HepG2 (cell line): ENCODE measurements around the gene PEPD. TPM values are rescaled to one million over a fixed set of nuclear protein-coding genes. Genes with fewer than 3 reads are reported as not detected.

Experiments
- ATAC-seq: fragments of 200-7000 bp; cut with Tn5 transposase; 3 replicates; pipeline ENCODE4 v1.9.1; 2020; ENCODE audit warnings: mild to moderate bottlenecking, moderate library complexity
- BruUV-seq: library from RNA; stranded (reverse); fragments of 400-500 nt; replicated peaks from 2 replicates; lab custom pipeline; 2021; lab: Mats Ljungman, UMichigan
- CTCF ChIA-PET: fragments of 300-600 bp; formaldehyde crosslinking; extraction: SDS; loops from one replicate; lab custom pipeline; 2021; ENCODE audit warnings: low total read pairs, inconsistent platforms, low intra/inter-chr PET ratio; lab: Yijun Ruan, JAX
- POLR2A ChIA-PET: fragments of 350-600 bp; sonication (Branson Sonifier 250); formaldehyde crosslinking; loops from one replicate; lab custom pipeline; 2020; ENCODE audit warnings: antibody characterized with exemption, inconsistent platforms; lab: Yijun Ruan, JAX
- DNase-seq: peaks from one replicate; pipeline ENCODE4 v3.0.0-alpha.2; 2015; ENCODE audit warnings: low spot score
- FAIRE-seq: peaks from 3 replicates; lab custom pipeline; 2011; peaks lifted over from hg19 to GRCh38; lab: Jason Lieb, UNC
- H2AFZ ChIP-seq: one replicate; pipeline ENCODE4 v1.6.1; 2011; ENCODE audit warnings: low read length, inconsistent platforms
- H3K27ac ChIP-seq: fragments of 300-600 bp; 3 replicates; pipeline ENCODE4 v1.8.0; 2011; ENCODE audit warnings: mixed run types, mild to moderate bottlenecking, mixed read lengths, low read length, inconsistent platforms; ENCODE audit not compliant: insufficient read depth; ENCODE audit errors: extremely low read length
- H3K27me3 ChIP-seq, 2 experiments: fragments of 200-600 bp in 1 of 2; 2 replicates in 1 of 2; 3 replicates in 1 of 2; pipeline versions ENCODE4 v1.6.0 to v1.8.0; 2011; ENCODE audit warnings: low read length in 2 of 2, mild to moderate bottlenecking in 2 of 2, moderate library complexity in 2 of 2, inconsistent platforms in 1 of 2; ENCODE audit not compliant: insufficient read depth in 2 of 2, control insufficient read depth in 1 of 2
- H3K36me3 ChIP-seq, 2 experiments: fragments of 200-600 bp in 1 of 2; replicated peaks in 1 of 2; 2 replicates in 1 of 2; 3 replicates in 1 of 2; pipeline versions ENCODE4 v1.5.1 to v1.8.0; 2011; ENCODE audit warnings: low read length in 2 of 2, inconsistent platforms in 1 of 2; ENCODE audit not compliant: insufficient read depth in 2 of 2, control insufficient read depth in 1 of 2
- H3K4me1 ChIP-seq: 2 replicates; pipeline ENCODE4 v1.5.1; 2012; ENCODE audit warnings: low read length, inconsistent platforms; ENCODE audit not compliant: insufficient read depth
- H3K4me2 ChIP-seq: 2 replicates; pipeline ENCODE4 v1.6.0; 2011; ENCODE audit warnings: low read depth, low read length, inconsistent platforms
- H3K4me3 ChIP-seq, 3 experiments: fragments of 200-600 bp in 1 of 3; sonication (generic), shearing (Covaris generic) in 1 of 3; replicated peaks in 1 of 3; 2 replicates each; pipeline ENCODE4 v1.5.1; 2011 to 2016; ENCODE audit warnings: low read length in 3 of 3, inconsistent platforms in 2 of 3, low read depth in 2 of 3, mild to moderate bottlenecking in 2 of 3, control low read depth in 1 of 3, mixed read lengths in 1 of 3; ENCODE audit not compliant: insufficient read depth in 1 of 3
- H3K79me2 ChIP-seq: one replicate; pipeline ENCODE4 v1.6.1; 2011; ENCODE audit warnings: low read length, inconsistent platforms; ENCODE audit not compliant: insufficient read depth
- H3K9ac ChIP-seq: 2 replicates; pipeline ENCODE4 v1.6.0; 2011; ENCODE audit warnings: mild to moderate bottlenecking, low read depth, low read length, inconsistent platforms; ENCODE audit not compliant: insufficient read depth
- H3K9me3 ChIP-seq: 2 replicates; pipeline ENCODE4 v1.5.1; 2012; ENCODE audit warnings: mild to moderate bottlenecking, low read length
- H4K20me1 ChIP-seq: 2 replicates; pipeline ENCODE4 v1.6.0; 2011; ENCODE audit warnings: inconsistent platforms, mild to moderate bottlenecking, low read length, moderate library complexity; ENCODE audit not compliant: insufficient read depth
- PRMT3 ChIP-seq: sonication (generic); formaldehyde crosslinking; IDR thresholded peaks from 2 replicates; pipeline ENCODE4 v1.8.1; 2022; ENCODE audit warnings: low read depth, mild to moderate bottlenecking, moderate library complexity, missing genetic modification reagents, borderline replicate concordance
- XBP1 ChIP-seq: sonication (generic); formaldehyde crosslinking; IDR thresholded peaks from 2 replicates; pipeline ENCODE4 v1.5.0; 2020; ENCODE audit warnings: missing genetic modification reagents
- WGBS: methylation state at CpG from one replicate; pipeline ENCODE4 v1.1.6; 2017; ENCODE audit warnings: low lambda C conversion rate; 5-methylcytosine and 5-hydroxymethylcytosine counted together
- in situ Hi-C: cut with HindIII; loops from 2 replicates; pipeline ENCODE4 v1.10.0; 2017; ENCODE audit warnings: low pct_unique_long_range_greater_than_20kb; ENCODE audit not compliant: extremely low pct_ligation_motif_present
- intact Hi-C: fragments of 100-400 bp; cut with micrococcal nuclease; formaldehyde crosslinking; loops from one replicate; pipeline ENCODE4 v1.10.0; 2022; ENCODE audit not compliant: unreplicated experiment
- polyA plus RNA-seq, 8 experiments: library from polyadenylated mRNA; depleted of rRNA in 3 of 8; stranded (reverse) in 7 of 8; unstranded in 1 of 8; fragments of >200 nt; fragmentation: Illumina TruSeq in 4 of 8; extraction: Trizol in 4 of 8; gene quantifications; 2 replicates each; pipeline versions ENCODE4 v1.2.1 to v1.2.3, GENCODE V29; 2011 to 2016; ENCODE audit warnings: low read depth in 4 of 8, missing spikeins in 1 of 8, mixed read lengths in 1 of 8; ENCODE audit not compliant: insufficient read depth in 1 of 8
- total RNA-seq, 5 experiments: library from RNA; depleted of rRNA; stranded (reverse); fragments of >200 nt; fragmentation: Illumina TruSeq; extraction: Trizol; gene quantifications; 2 replicates each; pipeline ENCODE4 v1.2.3, GENCODE V29; 2016; ENCODE audit warnings: low read depth in 1 of 5
- TF ChIP-seq, protein P1 (sequence below): sonication (generic); formaldehyde crosslinking; IDR thresholded peaks from 2 replicates; pipeline ENCODE4 v1.4.0; 2020; ENCODE audit warnings: missing genetic modification reagents
- TF ChIP-seq, protein P2 (sequence below): sonication (generic); formaldehyde crosslinking; IDR thresholded peaks from 2 replicates; pipeline ENCODE4 v1.8.0; 2022; ENCODE audit warnings: missing genetic modification reagents, mild to moderate bottlenecking, moderate library complexity, borderline replicate concordance
- TF ChIP-seq, protein P3 (sequence below): sonication (generic); formaldehyde crosslinking; IDR thresholded peaks from 2 replicates; pipeline ENCODE4 v1.5.0; 2020; ENCODE audit warnings: mild to moderate bottlenecking, missing genetic modification reagents, borderline replicate concordance
- TF ChIP-seq, protein P4 (sequence below), 2 experiments: sonication (generic) in 1 of 2; formaldehyde crosslinking in 1 of 2; IDR thresholded peaks; 2 replicates each; pipeline versions ENCODE4 v1.5.1 to v1.6.1; 2011 to 2020; ENCODE audit warnings: borderline replicate concordance in 1 of 2, low read depth in 1 of 2, low read length in 1 of 2, mild to moderate bottlenecking in 1 of 2, missing genetic modification reagents in 1 of 2, moderate library complexity in 1 of 2

PEPD gene
- total and polyA plus RNA-seq, 2 of the 13 experiments (the other 11 are each of a cell fraction or from before 2014, with no cell fraction given) = 60.7 to 75.1 TPM

DNA sequence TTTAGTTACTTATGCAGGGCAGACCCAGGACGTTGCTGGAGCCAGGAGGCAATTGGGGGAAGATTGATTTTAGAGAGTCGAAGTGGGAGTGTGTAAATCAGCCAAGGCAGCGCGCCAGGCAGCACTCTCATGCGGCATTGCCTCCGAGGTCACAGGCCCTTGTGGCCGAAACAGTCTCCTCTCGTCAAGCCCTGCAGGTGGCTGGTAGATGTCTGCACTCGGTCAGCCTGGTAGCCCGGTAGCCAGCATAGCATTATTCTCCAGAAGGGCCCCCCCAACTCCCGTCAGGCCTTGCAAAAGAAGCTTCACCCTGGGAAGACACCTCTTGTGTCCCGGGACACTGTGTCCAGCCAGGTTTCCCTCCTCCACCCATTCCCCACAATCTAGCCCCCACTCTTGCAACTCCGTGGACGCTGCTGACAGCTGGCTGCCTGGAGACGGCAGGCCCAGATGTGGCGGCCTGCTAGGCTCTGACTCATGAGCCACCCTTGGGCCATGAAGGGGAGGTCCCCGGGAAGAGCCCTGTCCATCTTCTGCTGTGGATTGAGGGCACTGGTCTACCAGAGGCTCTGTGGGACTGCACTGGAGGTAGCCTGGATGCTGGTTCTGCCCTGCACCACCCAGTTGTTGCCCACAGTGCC, 2.6 kb upstream of the PEPD start:
- DNase-seq (no peak), FAIRE-seq (no peak), ATAC-seq (peak; percentile 13)
- 8% methylated on average over 6 of the region's 17 CpGs for WGBS
- TF ChIP-seq, protein P1, sequence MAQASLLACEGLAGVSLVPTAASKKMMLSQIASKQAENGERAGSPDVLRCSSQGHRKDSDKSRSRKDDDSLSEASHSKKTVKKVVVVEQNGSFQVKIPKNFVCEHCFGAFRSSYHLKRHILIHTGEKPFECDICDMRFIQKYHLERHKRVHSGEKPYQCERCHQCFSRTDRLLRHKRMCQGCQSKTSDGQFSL (CRISPR knock-in tag) = 0 out of 2 replicates have a peak, but pooled peaks have one; percentile 26
- TF ChIP-seq, protein P2, sequence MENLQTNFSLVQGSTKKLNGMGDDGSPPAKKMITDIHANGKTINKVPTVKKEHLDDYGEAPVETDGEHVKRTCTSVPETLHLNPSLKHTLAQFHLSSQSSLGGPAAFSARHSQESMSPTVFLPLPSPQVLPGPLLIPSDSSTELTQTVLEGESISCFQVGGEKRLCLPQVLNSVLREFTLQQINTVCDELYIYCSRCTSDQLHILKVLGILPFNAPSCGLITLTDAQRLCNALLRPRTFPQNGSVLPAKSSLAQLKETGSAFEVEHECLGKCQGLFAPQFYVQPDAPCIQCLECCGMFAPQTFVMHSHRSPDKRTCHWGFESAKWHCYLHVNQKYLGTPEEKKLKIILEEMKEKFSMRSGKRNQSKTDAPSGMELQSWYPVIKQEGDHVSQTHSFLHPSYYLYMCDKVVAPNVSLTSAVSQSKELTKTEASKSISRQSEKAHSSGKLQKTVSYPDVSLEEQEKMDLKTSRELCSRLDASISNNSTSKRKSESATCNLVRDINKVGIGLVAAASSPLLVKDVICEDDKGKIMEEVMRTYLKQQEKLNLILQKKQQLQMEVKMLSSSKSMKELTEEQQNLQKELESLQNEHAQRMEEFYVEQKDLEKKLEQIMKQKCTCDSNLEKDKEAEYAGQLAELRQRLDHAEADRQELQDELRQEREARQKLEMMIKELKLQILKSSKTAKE (CRISPR knock-in tag) = no peak
- H2AFZ ChIP-seq = no peak overlapping the region
- no peaks in the 10 kb centered on the region for H3K9me3 ChIP-seq
- 0 out of 2 replicates have a peak, but pooled peaks cover 3% of the 10 kb centered on the region for H4K20me1 ChIP-seq
- H3K4me1 ChIP-seq = peaks cover 44% of the 10 kb centered on the region
- BruUV-seq = no TSS peak
- H3K79me2 ChIP-seq = peaks cover 17% of the 10 kb centered on the region
- H3K27me3 ChIP-seq = peaks cover 8 to 28% of the 10 kb centered on the region in 2 experiments; a peak in 3 of 5 replicates
- intact Hi-C loops = no loop called here
- H3K36me3 ChIP-seq = no peaks in the 10 kb centered on the region
- ChIA-PET CTCF (no interaction called here), POLR2A (no interaction called here)
- no peak overlapping the region for H3K27ac ChIP-seq
- H3K4me3 ChIP-seq = no peak overlapping the region; a peak in 1 of 6 replicates
- in situ Hi-C loops = no loop called here
- H3K4me2 ChIP-seq = peak overlapping the region; percentile 57; the same call in 1 of the 2 replicates
- no peak overlapping the region for H3K9ac ChIP-seq

DNA sequence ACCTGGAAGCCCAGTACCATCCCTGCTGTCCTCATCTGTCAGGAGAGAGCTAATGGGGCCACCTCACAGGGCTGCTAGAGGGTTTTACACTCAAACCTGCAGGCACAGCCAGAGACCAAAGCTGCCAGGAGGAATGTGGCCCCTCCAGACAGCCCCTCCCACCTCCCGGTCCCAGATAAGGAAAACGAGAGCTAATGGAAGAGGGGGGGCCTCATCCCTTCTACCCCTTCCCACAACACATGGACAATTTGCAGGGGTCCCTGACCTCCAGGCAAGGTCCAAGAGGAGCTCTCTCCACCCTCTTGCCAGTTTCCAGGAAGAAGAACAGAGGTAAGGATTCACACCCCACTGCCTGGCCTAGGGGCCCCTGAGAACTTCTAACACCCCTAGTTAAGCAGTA, 1.6 kb upstream of the PEPD start:
- Histone ChIP-seq H3K9ac (no peak overlapping the region), H3K4me3 (no peak overlapping the region), H3K79me2 (peaks cover 19% of the 10 kb centered on the region), H3K9me3 (no peaks in the 10 kb centered on the region), H3K4me1 (peaks cover 45% of the 10 kb centered on the region), H2AFZ (no peak overlapping the region), H3K36me3 (no peaks in the 10 kb centered on the region), H3K27me3 (peaks cover 8 to 23% of the 10 kb centered on the region in 2 experiments; a peak in 3 of 5 replicates), H3K27ac (no peak overlapping the region), H3K4me2 (peak overlapping the region; percentile 99; the same call in 1 of the 2 replicates), H4K20me1 (0 out of 2 replicates have a peak, but pooled peaks cover 3% of the 10 kb centered on the region)
- DNase-seq (no peak), ATAC-seq (no peak), FAIRE-seq (no peak)
- no CpG with 5 or more reads among the region's 2 CpGs for WGBS
- no TSS peak for BruUV-seq
- intact Hi-C loops = no loop called here
- in situ Hi-C loops = no loop called here
- CTCF ChIA-PET = no interaction called here
- POLR2A ChIA-PET = no interaction called here
- TF ChIP-seq XBP1 (CRISPR knock-in tag) = no peak
- no peak for TF ChIP-seq PRMT3 (CRISPR knock-in tag)
- TF ChIP-seq, protein P3, sequence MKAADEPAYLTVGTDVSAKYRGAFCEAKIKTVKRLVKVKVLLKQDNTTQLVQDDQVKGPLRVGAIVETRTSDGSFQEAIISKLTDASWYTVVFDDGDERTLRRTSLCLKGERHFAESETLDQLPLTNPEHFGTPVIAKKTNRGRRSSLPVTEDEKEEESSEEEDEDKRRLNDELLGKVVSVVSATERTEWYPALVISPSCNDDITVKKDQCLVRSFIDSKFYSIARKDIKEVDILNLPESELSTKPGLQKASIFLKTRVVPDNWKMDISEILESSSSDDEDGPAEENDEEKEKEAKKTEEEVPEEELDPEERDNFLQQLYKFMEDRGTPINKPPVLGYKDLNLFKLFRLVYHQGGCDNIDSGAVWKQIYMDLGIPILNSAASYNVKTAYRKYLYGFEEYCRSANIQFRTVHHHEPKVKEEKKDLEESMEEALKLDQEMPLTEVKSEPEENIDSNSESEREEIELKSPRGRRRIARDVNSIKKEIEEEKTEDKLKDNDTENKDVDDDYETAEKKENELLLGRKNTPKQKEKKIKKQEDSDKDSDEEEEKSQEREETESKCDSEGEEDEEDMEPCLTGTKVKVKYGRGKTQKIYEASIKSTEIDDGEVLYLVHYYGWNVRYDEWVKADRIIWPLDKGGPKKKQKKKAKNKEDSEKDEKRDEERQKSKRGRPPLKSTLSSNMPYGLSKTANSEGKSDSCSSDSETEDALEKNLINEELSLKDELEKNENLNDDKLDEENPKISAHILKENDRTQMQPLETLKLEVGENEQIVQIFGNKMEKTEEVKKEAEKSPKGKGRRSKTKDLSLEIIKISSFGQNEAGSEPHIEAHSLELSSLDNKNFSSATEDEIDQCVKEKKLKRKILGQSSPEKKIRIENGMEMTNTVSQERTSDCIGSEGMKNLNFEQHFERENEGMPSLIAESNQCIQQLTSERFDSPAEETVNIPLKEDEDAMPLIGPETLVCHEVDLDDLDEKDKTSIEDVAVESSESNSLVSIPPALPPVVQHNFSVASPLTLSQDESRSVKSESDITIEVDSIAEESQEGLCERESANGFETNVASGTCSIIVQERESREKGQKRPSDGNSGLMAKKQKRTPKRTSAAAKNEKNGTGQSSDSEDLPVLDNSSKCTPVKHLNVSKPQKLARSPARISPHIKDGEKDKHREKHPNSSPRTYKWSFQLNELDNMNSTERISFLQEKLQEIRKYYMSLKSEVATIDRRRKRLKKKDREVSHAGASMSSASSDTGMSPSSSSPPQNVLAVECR (CRISPR knock-in tag) = no peak
- TF ChIP-seq, protein P4, sequence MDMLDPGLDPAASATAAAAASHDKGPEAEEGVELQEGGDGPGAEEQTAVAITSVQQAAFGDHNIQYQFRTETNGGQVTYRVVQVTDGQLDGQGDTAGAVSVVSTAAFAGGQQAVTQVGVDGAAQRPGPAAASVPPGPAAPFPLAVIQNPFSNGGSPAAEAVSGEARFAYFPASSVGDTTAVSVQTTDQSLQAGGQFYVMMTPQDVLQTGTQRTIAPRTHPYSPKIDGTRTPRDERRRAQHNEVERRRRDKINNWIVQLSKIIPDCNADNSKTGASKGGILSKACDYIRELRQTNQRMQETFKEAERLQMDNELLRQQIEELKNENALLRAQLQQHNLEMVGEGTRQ (IDR thresholded peaks at IDR 0.05; ENCODE audit: low read depth, low read length) = no peak
- TF ChIP-seq, protein P4 (CRISPR knock-in tag; IDR thresholded peaks at IDR 0.05; ENCODE audit: borderline replicate concordance) = no peak
